Transverse colon (tissue), 4 donors: ENCODE results near the gene OR2T1. TPM values are rescaled to one million over a fixed set of nuclear protein-coding genes. Genes with fewer than 3 reads are reported as not detected.

Experiments used
- DNase-seq: peaks from one replicate; pipeline ENCODE4 v3.0.0-alpha.2; 2019
- H3K27ac ChIP-seq, 4 donors: fragments of 200-600 bp; sonication (generic); 2 replicates each; pipeline ENCODE4 v1.5.1; 2016 to 2018; ENCODE audit warnings: inconsistent platforms in 4 of 4
- H3K27me3 ChIP-seq: fragments of 200-600 bp; sonication (generic); 2 replicates; pipeline ENCODE4 v1.5.1; 2017; ENCODE audit warnings: inconsistent platforms
- H3K36me3 ChIP-seq, 4 donors: fragments of 200-600 bp; sonication (generic); 2 replicates each; pipeline ENCODE4 v1.5.1; 2017 to 2019; ENCODE audit warnings: inconsistent platforms in 4 of 4
- H3K4me1 ChIP-seq, 4 donors: fragments of 200-600 bp; sonication (generic); 2 replicates each; pipeline ENCODE4 v1.5.1; 2017 to 2020; ENCODE audit warnings: inconsistent platforms in 4 of 4
- H3K4me3 ChIP-seq, 4 donors: fragments of 200-600 bp; sonication (generic); 1 replicate in 1 of 4; 2 replicates in 3 of 4; pipeline versions ENCODE4 v1.5.1 to v1.6.1; 2017 to 2019; ENCODE audit warnings: inconsistent platforms in 4 of 4
- H3K9me3 ChIP-seq, 2 donors: fragments of 200-600 bp; sonication (generic); 2 replicates each; pipeline ENCODE4 v1.5.1; 2017 to 2019; ENCODE audit warnings: inconsistent platforms in 2 of 2
- EP300 ChIP-seq: sonication (generic); formaldehyde crosslinking; IDR thresholded peaks from one replicate; pipeline ENCODE4 v1.6.1; 2017; ENCODE audit warnings: antibody characterized with exemption, low read depth
- POLR2A ChIP-seq: fragments of 450-650 bp; IDR thresholded peaks from one replicate; pipeline ENCODE4 v1.6.1; 2016; ENCODE audit warnings: antibody characterized with exemption, mild to moderate bottlenecking, moderate library complexity
- POLR2AphosphoS5 ChIP-seq, 3 donors: sonication (generic); formaldehyde crosslinking; IDR thresholded peaks; one replicate each; pipeline ENCODE4 v1.6.1; 2016; ENCODE audit warnings: antibody characterized with exemption in 3 of 3
- WGBS, 2 donors: methylation state at CpG; one replicate each; pipeline ENCODE4 v1.1.5; 2018; ENCODE audit warnings: low coverage in 1 of 2; 5-methylcytosine and 5-hydroxymethylcytosine counted together
- in situ Hi-C, 4 donors: fragments of 200-750 bp; cut with MboI; loops; one replicate each; pipeline versions ENCODE4 v1.15.0 to v1.15.1; 2017; ENCODE audit warnings: low sequenced_read_pairs in 3 of 4, low pct_ligation_motif_present in 1 of 4, low pct_unique_long_range_greater_than_20kb in 1 of 4
- intact Hi-C: fragments of 100-400 bp; cut with DNase I; formaldehyde crosslinking; loops from one replicate; pipeline ENCODE4 v1.15.1; 2023; ENCODE audit warnings: low total_unique reads
- total RNA-seq, 4 donors: library from RNA; depleted of rRNA; stranded (reverse); fragments of >200 nt; gene quantifications; one replicate each; pipeline ENCODE4 v1.1.0, GENCODE V29; 2016
- TF ChIP-seq, protein P1 (sequence below), 5 experiments: fragments of 200-600 bp in 3 of 5; fragments of 450-650 bp in 2 of 5; sonication (generic) in 3 of 5; IDR thresholded peaks; 1 replicate in 2 of 5; 2 replicates in 3 of 5; pipeline ENCODE4 v1.5.1; 2016 to 2017; ENCODE audit warnings: antibody characterized with exemption in 5 of 5, inconsistent platforms in 3 of 5, mild to moderate bottlenecking in 2 of 5, moderate library complexity in 1 of 5

The OR2T1 gene
- total RNA-seq, 4 donors from 2014 or later: not detected

DNA sequence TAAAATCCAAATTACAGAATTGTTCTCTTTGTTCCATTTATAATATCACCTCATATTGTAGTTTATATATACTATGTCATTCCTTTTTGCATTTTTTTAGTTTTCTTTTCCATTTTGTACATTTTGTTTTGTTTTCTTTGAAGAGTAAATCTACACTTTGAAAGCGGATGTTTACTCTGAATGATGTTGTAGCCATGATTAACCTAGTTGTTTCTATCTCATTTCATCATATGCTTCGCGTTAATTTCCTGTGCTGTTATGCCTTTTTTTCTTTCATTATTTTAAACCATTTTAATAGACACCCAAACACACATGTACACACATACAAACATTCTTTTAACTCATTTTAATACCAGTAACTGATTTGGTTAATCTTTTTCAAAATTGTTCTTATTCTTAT lies 22.0 kb upstream of the OR2T1 start:
- no peak overlapping the region for H3K27ac ChIP-seq
- no peaks in the 10 kb centered on the region for H3K27me3 ChIP-seq
- H3K4me3 ChIP-seq: no peak overlapping the region
- H3K36me3 ChIP-seq: no peaks in the 10 kb centered on the region
- in situ Hi-C loops: no loop called here
- intact Hi-C loops: no loop called here
- DNase-seq: no peak
- 90 to 95% methylated on average over 3 of the region's 3 CpGs for WGBS, 2 donors
- no peaks in the 10 kb centered on the region for H3K9me3 ChIP-seq
- H3K4me1 ChIP-seq: no peaks in the 10 kb centered on the region
- TF ChIP-seq, protein P1, sequence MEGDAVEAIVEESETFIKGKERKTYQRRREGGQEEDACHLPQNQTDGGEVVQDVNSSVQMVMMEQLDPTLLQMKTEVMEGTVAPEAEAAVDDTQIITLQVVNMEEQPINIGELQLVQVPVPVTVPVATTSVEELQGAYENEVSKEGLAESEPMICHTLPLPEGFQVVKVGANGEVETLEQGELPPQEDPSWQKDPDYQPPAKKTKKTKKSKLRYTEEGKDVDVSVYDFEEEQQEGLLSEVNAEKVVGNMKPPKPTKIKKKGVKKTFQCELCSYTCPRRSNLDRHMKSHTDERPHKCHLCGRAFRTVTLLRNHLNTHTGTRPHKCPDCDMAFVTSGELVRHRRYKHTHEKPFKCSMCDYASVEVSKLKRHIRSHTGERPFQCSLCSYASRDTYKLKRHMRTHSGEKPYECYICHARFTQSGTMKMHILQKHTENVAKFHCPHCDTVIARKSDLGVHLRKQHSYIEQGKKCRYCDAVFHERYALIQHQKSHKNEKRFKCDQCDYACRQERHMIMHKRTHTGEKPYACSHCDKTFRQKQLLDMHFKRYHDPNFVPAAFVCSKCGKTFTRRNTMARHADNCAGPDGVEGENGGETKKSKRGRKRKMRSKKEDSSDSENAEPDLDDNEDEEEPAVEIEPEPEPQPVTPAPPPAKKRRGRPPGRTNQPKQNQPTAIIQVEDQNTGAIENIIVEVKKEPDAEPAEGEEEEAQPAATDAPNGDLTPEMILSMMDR (IDR thresholded peaks at IDR 0.05): no peak
- TF ChIP-seq POLR2A (no peak), POLR2AphosphoS5 (IDR thresholded peaks at IDR 0.05) (no peak), EP300 (no peak)

DNA sequence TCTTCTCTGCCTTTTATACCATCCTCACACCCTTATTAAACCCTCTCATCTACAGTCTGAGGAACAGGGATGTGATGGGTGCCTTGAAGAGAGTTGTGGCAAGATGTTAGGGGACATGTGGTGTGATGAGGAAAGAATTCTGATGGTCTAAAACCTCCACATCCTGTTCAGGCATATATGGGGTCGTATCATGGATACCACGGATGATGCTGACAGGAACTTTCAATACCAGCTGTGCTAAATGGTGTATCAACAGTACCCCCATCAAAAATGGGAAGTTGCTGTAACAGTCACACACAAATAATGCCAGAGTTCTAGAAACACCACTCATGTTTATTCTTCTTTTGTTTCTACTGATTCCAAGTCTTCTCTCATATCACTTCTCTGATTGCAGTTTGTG lies 14.4 kb upstream of the OR2T1 start:
- TF ChIP-seq POLR2AphosphoS5 (IDR thresholded peaks at IDR 0.05) (no peak), POLR2A (no peak), EP300 (no peak)
- TF ChIP-seq, protein P1 (IDR thresholded peaks at IDR 0.05): no peak
- WGBS, 2 donors: 71% methylated on average over 2 of the region's 2 CpGs; no CpG with 5 or more reads in 1 of the 2 donors
- Histone ChIP-seq H3K36me3 (no peaks in the 10 kb centered on the region), H3K4me1 (no peaks in the 10 kb centered on the region), H3K9me3 (peaks cover 0 to 3% of the 10 kb centered on the region in 2 donors), H3K27ac (no peak overlapping the region), H3K4me3 (no peak overlapping the region), H3K27me3 (no peaks in the 10 kb centered on the region)
- DNase-seq: no peak
- intact Hi-C loops: no loop called here
- in situ Hi-C loops: no loop called here

DNA sequence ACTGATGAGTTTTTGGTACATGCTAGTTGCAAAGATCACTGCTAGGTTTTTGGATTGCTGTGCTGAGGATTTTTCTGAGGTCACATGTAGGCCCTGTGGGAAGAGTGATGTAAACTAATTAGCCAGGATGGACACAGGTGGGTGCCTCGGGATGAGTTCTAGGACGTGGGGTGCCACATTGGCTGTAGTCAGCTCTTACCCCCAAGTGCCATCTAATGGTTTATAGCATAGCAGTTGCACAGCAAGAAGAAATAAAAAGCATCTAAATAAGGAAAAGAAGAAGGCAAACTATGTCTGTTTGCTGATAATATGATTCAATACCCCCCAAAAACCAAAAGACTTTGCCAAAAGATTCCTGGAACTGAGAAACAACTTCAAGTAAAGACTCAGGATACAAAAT lies 9.8 kb upstream of the OR2T1 start:
- WGBS, 2 donors: 58% methylated on average over 2 of the region's 2 CpGs; no CpG with 5 or more reads in 1 of the 2 donors

DNA sequence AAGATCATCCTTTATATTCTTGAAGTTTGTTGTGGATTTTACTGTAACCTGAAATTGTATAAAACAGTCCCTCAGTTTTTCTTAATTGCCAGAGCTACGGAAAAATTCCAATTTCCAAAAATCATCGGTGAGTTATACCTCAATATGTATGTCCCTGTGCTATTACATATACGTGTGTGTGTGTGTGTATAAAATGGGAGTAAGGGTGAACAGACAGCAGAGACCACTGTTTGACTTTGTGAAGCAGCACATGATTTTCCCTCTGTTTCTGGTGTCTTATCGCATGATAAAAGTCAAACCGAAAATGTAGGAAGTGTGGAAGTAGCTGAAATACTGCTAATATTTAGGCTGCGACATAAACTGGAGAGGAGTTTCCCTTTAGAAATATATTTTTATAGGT lies 1.2 kb downstream of the OR2T1 start:
- intact Hi-C loops (no loop called here), in situ Hi-C loops (no loop called here)
- no peaks in the 10 kb centered on the region for H3K36me3 ChIP-seq
- WGBS, 2 donors: 71 to 80% methylated on average over 6 of the region's 6 CpGs
- no peaks in the 10 kb centered on the region for H3K9me3 ChIP-seq
- H3K27ac ChIP-seq: no peak overlapping the region
- H3K27me3 ChIP-seq: no peaks in the 10 kb centered on the region
- TF ChIP-seq, protein P1 (IDR thresholded peaks at IDR 0.05): no peak
- TF ChIP-seq POLR2AphosphoS5 (IDR thresholded peaks at IDR 0.05) (no peak), EP300 (no peak), POLR2A (no peak)
- DNase-seq: no peak
- H3K4me3 ChIP-seq: no peak overlapping the region
- H3K4me1 ChIP-seq: no peaks in the 10 kb centered on the region

More for the DNA sequence above, 9.8 kb upstream of the OR2T1 start:
- intact Hi-C loops: no loop called here
- DNase-seq: no peak
- Histone ChIP-seq H3K27me3 (no peaks in the 10 kb centered on the region), H3K9me3 (peaks cover 0 to 3% of the 10 kb centered on the region in 2 donors), H3K36me3 (no peaks in the 10 kb centered on the region), H3K27ac (no peak overlapping the region), H3K4me3 (no peak overlapping the region), H3K4me1 (no peaks in the 10 kb centered on the region)
- in situ Hi-C loops: no loop called here
- TF ChIP-seq, protein P1 (IDR thresholded peaks at IDR 0.05): no peak
- TF ChIP-seq EP300: no peak
- TF ChIP-seq POLR2AphosphoS5 (IDR thresholded peaks at IDR 0.05): no peak
- no peak for TF ChIP-seq POLR2A
